SJSA1 (cell line): Measurements from ENCODE around the gene ORM1. TPM values are rescaled to one million over a fixed set of nuclear protein-coding genes. Genes with fewer than 3 reads are reported as not detected.

ENCODE experiments used
- total RNA-seq: library from RNA; depleted of rRNA; stranded (reverse); fragments of >200 nt; shearing (Covaris generic); gene quantifications from 2 replicates; pipeline ENCODE4 v1.2.3, GENCODE V29; 2014; rRNA removed

ORM1 gene
- total RNA-seq, 1 experiment from 2014 or later = not detected

Other genes starting within 250 kb of the ORM1 start
- 0.37 and 0.53 TPM in 2 replicates for gene AMBP, start 244.8 kb upstream of the ORM1 start, total RNA-seq
- gene KIF12, start 223.8 kb upstream of the ORM1 start, total RNA-seq = 0.13 and 0.85 TPM in 2 replicates
- gene COL27A1, start 167.6 kb upstream of the ORM1 start, total RNA-seq = 4.2 and 4.7 TPM in 2 replicates
- not detected in 2 replicates for gene ORM2, start 6.8 kb downstream of the ORM1 start, total RNA-seq
- gene AKNA, start 64.9 kb downstream of the ORM1 start, total RNA-seq = 0.47 and 4.8 TPM in 2 replicates
- gene WHRN, start 182.4 kb downstream of the ORM1 start, total RNA-seq = 0.50 and 1.4 TPM in 2 replicates